Effector memory CD8-positive, alpha-beta T cell (primary cell): ENCODE data around the gene GHRHR.

Experiments
- ATAC-seq: fragments of 150-1000 bp; cut with Tn5 transposase; replicated peaks from 2 replicates; pipeline ENCODE4 v1.10.0; 2021; ENCODE audit warnings: mild to moderate bottlenecking, moderate library complexity
- DNase-seq, 3 experiments: peaks; one replicate each; pipeline ENCODE4 v3.0.0; 2021
- H3K27ac Mint-ChIP-seq, 2 donors: one replicate each; pipeline ENCODE4 v1.8.0; 2022; ENCODE audit warnings: mild to moderate bottlenecking in 2 of 2, mixed read lengths in 2 of 2, moderate library complexity in 2 of 2
- H3K27me3 Mint-ChIP-seq, 2 donors: one replicate each; pipeline ENCODE4 v1.8.0; 2022; ENCODE audit warnings: mixed read lengths in 2 of 2
- H3K36me3 Mint-ChIP-seq: one replicate; pipeline ENCODE4 v1.8.0; 2022; ENCODE audit warnings: mild to moderate bottlenecking, moderate library complexity, mixed read lengths; ENCODE audit not compliant: insufficient read depth
- H3K4me1 Mint-ChIP-seq, 2 donors: one replicate each; pipeline ENCODE4 v1.8.0; 2022; ENCODE audit warnings: low read depth in 2 of 2, mixed read lengths in 2 of 2
- H3K4me3 Mint-ChIP-seq, 2 donors: one replicate each; pipeline ENCODE4 v1.8.0; 2022; ENCODE audit warnings: mild to moderate bottlenecking in 2 of 2, mixed read lengths in 2 of 2, moderate library complexity in 2 of 2
- H3K9me3 Mint-ChIP-seq, 2 donors: one replicate each; pipeline ENCODE4 v1.8.0; 2022; ENCODE audit warnings: mixed read lengths in 2 of 2

Gene GHRHR

GRCh38 chr7:30932562-30932961 is 31.2 kb upstream of the GHRHR start:
- no peak overlapping the region for H3K4me3 Mint-ChIP-seq
- no peaks in the 10 kb centered on the region for H3K4me1 Mint-ChIP-seq
- H3K9me3 Mint-ChIP-seq: no peaks in the 10 kb centered on the region
- no peak for ATAC-seq
- peaks cover 34 to 73% of the 10 kb centered on the region in 2 donors for H3K27me3 Mint-ChIP-seq
- no peaks in the 10 kb centered on the region for H3K36me3 Mint-ChIP-seq
- no peak overlapping the region for H3K27ac Mint-ChIP-seq
- DNase-seq: no peak

- H3K4me1 Mint-ChIP-seq: no peaks in the 10 kb centered on the region
- no peaks in the 10 kb centered on the region for H3K36me3 Mint-ChIP-seq
- peaks cover 34 to 81% of the 10 kb centered on the region in 2 donors for H3K27me3 Mint-ChIP-seq
- no peaks in the 10 kb centered on the region for H3K9me3 Mint-ChIP-seq
- DNase-seq: no peak
- ATAC-seq: no peak
- H3K4me3 Mint-ChIP-seq: no peak overlapping the region
- H3K27ac Mint-ChIP-seq: no peak overlapping the region
Observed at GRCh38 chr7:30933124-30933974, 30.4 kb upstream of the GHRHR start.

GRCh38 chr7:30934225-30934624 is 29.5 kb upstream of the GHRHR start:
- H3K4me1 Mint-ChIP-seq: no peaks in the 10 kb centered on the region
- H3K36me3 Mint-ChIP-seq: no peaks in the 10 kb centered on the region
- no peaks in the 10 kb centered on the region for H3K9me3 Mint-ChIP-seq
- DNase-seq (no peak), ATAC-seq (no peak)
- no peak overlapping the region for H3K4me3 Mint-ChIP-seq
- H3K27ac Mint-ChIP-seq: no peak overlapping the region
- peaks cover 35 to 86% of the 10 kb centered on the region in 2 donors for H3K27me3 Mint-ChIP-seq

- Mint-ChIP-seq H3K4me3 (no peak overlapping the region), H3K9me3 (no peaks in the 10 kb centered on the region), H3K4me1 (no peaks in the 10 kb centered on the region), H3K27me3 (peaks cover 34 to 85% of the 10 kb centered on the region in 2 donors), H3K36me3 (no peaks in the 10 kb centered on the region), H3K27ac (no peak overlapping the region)
- DNase-seq (no peak), ATAC-seq (no peak)
Observed at GRCh38 chr7:30934732-30935568, 28.8 kb upstream of the GHRHR start.

- DNase-seq (no peak), ATAC-seq (no peak)
- H3K36me3 Mint-ChIP-seq: no peaks in the 10 kb centered on the region
- H3K27ac Mint-ChIP-seq: no peak overlapping the region
- H3K4me1 Mint-ChIP-seq: no peaks in the 10 kb centered on the region
- H3K27me3 Mint-ChIP-seq: peaks cover 32 to 83% of the 10 kb centered on the region in 2 donors
- H3K9me3 Mint-ChIP-seq: no peaks in the 10 kb centered on the region
- H3K4me3 Mint-ChIP-seq: no peak overlapping the region
Observed at GRCh38 chr7:30935569-30935877, 28.2 kb upstream of the GHRHR start.

- no peak for ATAC-seq
- Mint-ChIP-seq H3K36me3 (no peaks in the 10 kb centered on the region), H3K27ac (no peak overlapping the region), H3K4me3 (no peak overlapping the region), H3K4me1 (no peaks in the 10 kb centered on the region), H3K9me3 (no peaks in the 10 kb centered on the region), H3K27me3 (peaks cover 38 to 85% of the 10 kb centered on the region in 2 donors)
- no peak for DNase-seq
Observed at GRCh38 chr7:30936650-30937245, 27.0 kb upstream of the GHRHR start.

GRCh38 chr7:30937416-30937815 is 26.3 kb upstream of the GHRHR start:
- no peak overlapping the region for H3K4me3 Mint-ChIP-seq
- ATAC-seq: no peak
- no peaks in the 10 kb centered on the region for H3K36me3 Mint-ChIP-seq
- no peaks in the 10 kb centered on the region for H3K9me3 Mint-ChIP-seq
- peaks cover 45 to 85% of the 10 kb centered on the region in 2 donors for H3K27me3 Mint-ChIP-seq
- H3K4me1 Mint-ChIP-seq: no peaks in the 10 kb centered on the region
- no peak for DNase-seq
- no peak overlapping the region for H3K27ac Mint-ChIP-seq

GRCh38 chr7:30938435-30939316 is 25.1 kb upstream of the GHRHR start:
- Mint-ChIP-seq H3K4me1 (no peaks in the 10 kb centered on the region), H3K9me3 (no peaks in the 10 kb centered on the region), H3K4me3 (no peak overlapping the region), H3K27me3 (peaks cover 46 to 75% of the 10 kb centered on the region in 2 donors), H3K27ac (no peak overlapping the region), H3K36me3 (no peaks in the 10 kb centered on the region)
- ATAC-seq (peak; percentile 48), DNase-seq (peak; percentile 32 to 39 (median 39))

GRCh38 chr7:30941582-30942323 is 22.0 kb upstream of the GHRHR start:
- Mint-ChIP-seq H3K36me3 (no peaks in the 10 kb centered on the region), H3K9me3 (peaks cover 0 to 3% of the 10 kb centered on the region in 2 donors), H3K27ac (no peak overlapping the region), H3K4me1 (no peaks in the 10 kb centered on the region), H3K27me3 (peaks cover 30 to 58% of the 10 kb centered on the region in 2 donors), H3K4me3 (no peak overlapping the region)
- ATAC-seq (no peak), DNase-seq (no peak)

GRCh38 chr7:30950197-30950596 is 13.6 kb upstream of the GHRHR start:
- Mint-ChIP-seq H3K27me3 (peaks cover 48 to 51% of the 10 kb centered on the region in 2 donors), H3K4me1 (no peaks in the 10 kb centered on the region), H3K36me3 (no peaks in the 10 kb centered on the region), H3K4me3 (no peak overlapping the region), H3K9me3 (peaks cover 6 to 7% of the 10 kb centered on the region in 2 donors), H3K27ac (no peak overlapping the region)
- no peak for DNase-seq
- ATAC-seq: no peak

GRCh38 chr7:30954914-30955313 is 8.8 kb upstream of the GHRHR start:
- Mint-ChIP-seq H3K4me1 (no peaks in the 10 kb centered on the region), H3K27ac (no peak overlapping the region), H3K27me3 (peaks cover 28 to 51% of the 10 kb centered on the region in 2 donors), H3K36me3 (no peaks in the 10 kb centered on the region), H3K4me3 (no peak overlapping the region), H3K9me3 (peaks cover 4 to 7% of the 10 kb centered on the region in 2 donors)
- no peak for ATAC-seq
- DNase-seq: no peak

- Mint-ChIP-seq H3K9me3 (peaks cover 4 to 7% of the 10 kb centered on the region in 2 donors), H3K4me3 (no peak overlapping the region), H3K4me1 (no peaks in the 10 kb centered on the region), H3K27me3 (peaks cover 21 to 34% of the 10 kb centered on the region in 2 donors), H3K36me3 (no peaks in the 10 kb centered on the region), H3K27ac (no peak overlapping the region)
- ATAC-seq (no peak), DNase-seq (no peak)
Observed at GRCh38 chr7:30956704-30957103, 7.0 kb upstream of the GHRHR start.
